Measurements from ENCODE around the gene ELF4. TPM values are rescaled to one million over a fixed set of nuclear protein-coding genes. Genes with fewer than 3 reads are reported as not detected.

The ELF4 gene
- 8.4 and 9.0 TPM in 2 replicates for total RNA-seq (2021)
- Bru-seq, nascent RNA = percentile 53 among the genes with signal in this experiment
- BruChase-seq, experiment 1, labeled RNA remaining after a 2-hour chase = percentile 55 among the genes with signal in this experiment
- BruChase-seq, experiment 2, labeled RNA remaining after a 6-hour chase = percentile 58 among the genes with signal in this experiment
- long read RNA-seq, full-length matches to known transcripts = 8 of 17 reads
- long read RNA-seq, partial matches to known transcripts = 2 of 17 reads
- long read RNA-seq, other reads (novel, unspliced or antisense) = 7 of 17 reads

DNA sequence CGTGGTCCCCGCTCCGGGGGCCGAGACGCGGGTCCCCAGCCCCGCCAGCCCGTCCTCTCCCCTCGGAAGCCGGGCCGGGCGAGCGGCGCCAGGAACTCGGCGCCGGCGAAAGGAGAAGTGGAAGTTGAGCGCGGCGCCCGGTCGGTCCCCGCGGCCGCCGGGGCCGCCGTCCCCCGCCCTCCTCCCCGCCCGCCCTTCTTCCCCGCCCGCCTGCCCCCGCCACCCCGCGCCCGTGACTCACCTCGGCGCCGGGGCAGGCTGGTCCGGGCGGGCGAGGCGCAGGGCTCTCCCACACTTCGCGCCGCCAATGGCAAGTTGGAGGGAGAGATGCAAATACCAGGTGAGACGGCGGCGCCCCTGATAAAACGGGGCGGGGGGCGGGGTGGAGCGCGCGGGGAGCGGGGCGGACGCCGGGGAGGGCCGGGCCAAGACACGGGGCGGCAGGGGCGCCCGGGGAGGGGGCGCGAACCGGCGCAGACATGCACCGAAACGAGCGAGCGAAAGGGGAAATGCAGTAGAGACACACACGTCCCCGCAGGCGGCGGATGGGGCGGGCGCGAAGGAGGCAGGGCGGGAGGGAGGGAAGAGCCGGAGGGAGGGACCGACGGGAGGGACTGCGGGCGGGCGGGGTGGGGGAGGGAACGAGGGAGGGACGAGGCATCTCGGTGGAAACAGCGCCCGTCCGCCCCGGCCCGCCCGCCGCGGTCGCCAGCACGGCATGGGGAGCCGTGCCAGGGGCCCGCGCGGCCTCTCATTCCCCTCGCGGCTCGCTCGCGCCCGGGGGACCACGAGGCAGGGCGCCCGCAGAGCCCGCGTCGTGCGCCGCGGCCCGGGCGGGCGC, at the start of gene ELF4:
TSS of gene ELF4 (minus strand) at position 119 of the 841 bp plus-strand sequence. CDS start 29,167 bp downstream, outside the sequence.
- BruUV-seq (replicated peaks) = no TSS peak
- ChIA-PET POLR2A (ENCODE audit: low non-redundant PET) (no interaction called here), CTCF (no interaction called here)
- Histone ChIP-seq H3K9me3 (ENCODE audit: low read depth, low read length, poor library complexity, severe bottlenecking) (no peaks in the 10 kb centered on the region), H3K36me3 (ENCODE audit: insufficient read depth, low read length, poor library complexity, severe bottlenecking) (no peaks in the 10 kb centered on the region), H3K27me3 (replicated peaks; ENCODE audit: insufficient read depth, low read depth, low read length, poor library complexity) (no peaks in the 10 kb centered on the region), H3K4me1 (ENCODE audit: insufficient read depth, low read length, poor library complexity, severe bottlenecking) (peaks cover 6% of the 10 kb centered on the region), H3K27ac (ENCODE audit: low read depth, low read length, poor library complexity, severe bottlenecking) (peak within 1 kb of the TSS; percentile 59), H3K4me3 (ENCODE audit: low read depth, low read length, poor library complexity, severe bottlenecking) (peak within 1 kb of the TSS; percentile 56)
- intact Hi-C loops (cut with micrococcal nuclease; ENCODE audit: unreplicated experiment) = no loop called here
- DNase-seq (ENCODE audit: low spot score) = peak; percentile 68
- no peak for TF ChIP-seq EZH2 (IDR thresholded peaks at IDR 0.05; ENCODE audit: borderline replicate concordance, low read depth, low read length, poor library complexity, severe bottlenecking)
- TF ChIP-seq, protein P1, sequence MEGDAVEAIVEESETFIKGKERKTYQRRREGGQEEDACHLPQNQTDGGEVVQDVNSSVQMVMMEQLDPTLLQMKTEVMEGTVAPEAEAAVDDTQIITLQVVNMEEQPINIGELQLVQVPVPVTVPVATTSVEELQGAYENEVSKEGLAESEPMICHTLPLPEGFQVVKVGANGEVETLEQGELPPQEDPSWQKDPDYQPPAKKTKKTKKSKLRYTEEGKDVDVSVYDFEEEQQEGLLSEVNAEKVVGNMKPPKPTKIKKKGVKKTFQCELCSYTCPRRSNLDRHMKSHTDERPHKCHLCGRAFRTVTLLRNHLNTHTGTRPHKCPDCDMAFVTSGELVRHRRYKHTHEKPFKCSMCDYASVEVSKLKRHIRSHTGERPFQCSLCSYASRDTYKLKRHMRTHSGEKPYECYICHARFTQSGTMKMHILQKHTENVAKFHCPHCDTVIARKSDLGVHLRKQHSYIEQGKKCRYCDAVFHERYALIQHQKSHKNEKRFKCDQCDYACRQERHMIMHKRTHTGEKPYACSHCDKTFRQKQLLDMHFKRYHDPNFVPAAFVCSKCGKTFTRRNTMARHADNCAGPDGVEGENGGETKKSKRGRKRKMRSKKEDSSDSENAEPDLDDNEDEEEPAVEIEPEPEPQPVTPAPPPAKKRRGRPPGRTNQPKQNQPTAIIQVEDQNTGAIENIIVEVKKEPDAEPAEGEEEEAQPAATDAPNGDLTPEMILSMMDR (conservative IDR thresholded peaks at IDR 0.05; ENCODE audit: low read depth, low read length) = no peak

DNA sequence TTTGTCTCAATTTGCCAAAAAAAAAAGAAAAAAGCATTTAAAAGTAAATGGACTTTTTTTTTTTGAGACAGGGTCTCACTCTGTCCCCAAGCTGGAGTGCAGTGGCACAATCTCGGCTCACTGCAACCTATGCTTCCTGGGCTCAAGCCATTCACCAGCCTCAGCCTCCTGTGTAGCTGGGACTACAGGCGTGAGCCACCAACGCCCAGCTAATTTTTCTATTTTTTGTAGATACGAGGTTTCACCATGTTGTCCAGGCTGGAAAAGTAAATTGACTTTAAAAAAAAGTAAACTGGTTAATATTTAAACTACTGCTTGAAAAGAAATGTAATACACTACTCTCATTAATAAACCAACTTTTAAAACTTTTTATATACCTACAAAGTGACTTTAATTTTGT, 49.5 kb upstream of the ELF4 start:
- POLR2A ChIA-PET (ENCODE audit: low non-redundant PET) = no interaction called here
- DNase-seq (ENCODE audit: low spot score) = no peak
- intact Hi-C loops (cut with micrococcal nuclease; ENCODE audit: unreplicated experiment) = no loop called here
- CTCF ChIA-PET = no interaction called here
- no peak overlapping the region for H3K27ac ChIP-seq (ENCODE audit: low read depth, low read length, poor library complexity, severe bottlenecking)
- no peaks in the 10 kb centered on the region for H3K9me3 ChIP-seq (ENCODE audit: low read depth, low read length, poor library complexity, severe bottlenecking)
- no peak overlapping the region for H3K4me3 ChIP-seq (ENCODE audit: low read depth, low read length, poor library complexity, severe bottlenecking)
- TF ChIP-seq, protein P1 (conservative IDR thresholded peaks at IDR 0.05; ENCODE audit: low read depth, low read length) = no peak
- TF ChIP-seq EZH2 (IDR thresholded peaks at IDR 0.05; ENCODE audit: borderline replicate concordance, low read depth, low read length, poor library complexity, severe bottlenecking) = no peak
- H3K36me3 ChIP-seq (ENCODE audit: insufficient read depth, low read length, poor library complexity, severe bottlenecking) = no peaks in the 10 kb centered on the region
- no TSS peak for BruUV-seq (replicated peaks)
- no peaks in the 10 kb centered on the region for H3K4me1 ChIP-seq (ENCODE audit: insufficient read depth, low read length, poor library complexity, severe bottlenecking)
- no peaks in the 10 kb centered on the region for H3K27me3 ChIP-seq (replicated peaks; ENCODE audit: insufficient read depth, low read depth, low read length, poor library complexity)

- CTCF ChIA-PET = interaction anchor here (0.6 kb wide), 1 partner anchor 173 kb away, joined by 14 read pairs; no protein-coding TSS in a partner anchor
- H3K4me3 ChIP-seq (ENCODE audit: low read depth, low read length, poor library complexity, severe bottlenecking) = no peak overlapping the region
- BruUV-seq (replicated peaks) = no TSS peak
Measured at GRCh38 chrX:130158311-130158710, 48.0 kb upstream of the ELF4 start.

More at GRCh38 chrX:130158311-130158710, 48.0 kb upstream of the ELF4 start:
- DNase-seq (ENCODE audit: low spot score) = no peak
- H3K36me3 ChIP-seq (ENCODE audit: insufficient read depth, low read length, poor library complexity, severe bottlenecking) = no peaks in the 10 kb centered on the region
- H3K9me3 ChIP-seq (ENCODE audit: low read depth, low read length, poor library complexity, severe bottlenecking) = no peaks in the 10 kb centered on the region
- intact Hi-C loops (cut with micrococcal nuclease; ENCODE audit: unreplicated experiment) = no loop called here
- H3K4me1 ChIP-seq (ENCODE audit: insufficient read depth, low read length, poor library complexity, severe bottlenecking) = no peaks in the 10 kb centered on the region
- POLR2A ChIA-PET (ENCODE audit: low non-redundant PET) = no interaction called here
- H3K27ac ChIP-seq (ENCODE audit: low read depth, low read length, poor library complexity, severe bottlenecking) = no peak overlapping the region
- TF ChIP-seq EZH2 (IDR thresholded peaks at IDR 0.05; ENCODE audit: borderline replicate concordance, low read depth, low read length, poor library complexity, severe bottlenecking) = no peak
- TF ChIP-seq, protein P1 (conservative IDR thresholded peaks at IDR 0.05; ENCODE audit: low read depth, low read length) = no peak
- H3K27me3 ChIP-seq (replicated peaks; ENCODE audit: insufficient read depth, low read depth, low read length, poor library complexity) = no peaks in the 10 kb centered on the region
